ENCODE measurements around the gene LDLRAD1. TPM values are rescaled to one million over a fixed set of nuclear protein-coding genes. Genes with fewer than 3 reads are reported as not detected.

Gene LDLRAD1
- total RNA-seq, 1 donor from 2014 or later = not detected

DNA sequence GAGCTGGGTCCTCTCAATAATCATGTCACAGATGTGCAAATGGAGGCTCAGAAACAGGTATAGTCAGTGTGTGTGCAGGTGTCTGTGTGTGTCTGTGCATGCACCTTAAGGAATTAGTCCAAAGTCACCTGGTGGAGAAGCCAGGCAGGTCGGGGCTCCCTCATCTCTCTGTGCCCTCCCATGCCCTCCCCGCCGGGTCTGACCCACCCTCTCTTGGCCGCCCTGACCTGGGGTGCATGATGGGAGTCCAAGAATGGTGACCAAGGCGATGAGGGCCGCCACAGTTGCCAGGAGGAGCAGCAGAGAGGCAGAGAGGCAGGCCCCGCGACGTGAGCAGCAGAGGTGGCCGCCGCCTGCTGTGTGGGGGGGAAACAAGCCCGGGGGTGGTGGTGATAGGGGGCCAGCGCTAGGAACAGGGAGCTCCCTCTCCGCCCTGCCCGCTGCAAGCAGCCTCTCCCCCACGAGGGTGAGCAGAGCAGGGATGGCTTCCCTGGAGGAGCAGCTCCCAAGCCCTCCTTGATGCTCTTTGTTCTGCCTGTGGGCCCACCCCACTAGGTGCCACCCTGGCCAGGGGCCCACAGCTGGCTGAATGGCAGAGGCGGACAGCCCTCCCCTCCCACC, 3.9 kb downstream of the LDLRAD1 start:
- TF ChIP-seq EZH2phosphoT487 (IDR thresholded peaks at IDR 0.05) = no peak
- no peak for TF ChIP-seq EZH2 (IDR thresholded peaks at IDR 0.05)
- TF ChIP-seq, protein P1, sequence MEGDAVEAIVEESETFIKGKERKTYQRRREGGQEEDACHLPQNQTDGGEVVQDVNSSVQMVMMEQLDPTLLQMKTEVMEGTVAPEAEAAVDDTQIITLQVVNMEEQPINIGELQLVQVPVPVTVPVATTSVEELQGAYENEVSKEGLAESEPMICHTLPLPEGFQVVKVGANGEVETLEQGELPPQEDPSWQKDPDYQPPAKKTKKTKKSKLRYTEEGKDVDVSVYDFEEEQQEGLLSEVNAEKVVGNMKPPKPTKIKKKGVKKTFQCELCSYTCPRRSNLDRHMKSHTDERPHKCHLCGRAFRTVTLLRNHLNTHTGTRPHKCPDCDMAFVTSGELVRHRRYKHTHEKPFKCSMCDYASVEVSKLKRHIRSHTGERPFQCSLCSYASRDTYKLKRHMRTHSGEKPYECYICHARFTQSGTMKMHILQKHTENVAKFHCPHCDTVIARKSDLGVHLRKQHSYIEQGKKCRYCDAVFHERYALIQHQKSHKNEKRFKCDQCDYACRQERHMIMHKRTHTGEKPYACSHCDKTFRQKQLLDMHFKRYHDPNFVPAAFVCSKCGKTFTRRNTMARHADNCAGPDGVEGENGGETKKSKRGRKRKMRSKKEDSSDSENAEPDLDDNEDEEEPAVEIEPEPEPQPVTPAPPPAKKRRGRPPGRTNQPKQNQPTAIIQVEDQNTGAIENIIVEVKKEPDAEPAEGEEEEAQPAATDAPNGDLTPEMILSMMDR (IDR thresholded peaks at IDR 0.05) = no peak
- Histone ChIP-seq H3K4me2 (no peak overlapping the region), H3K27ac (no peak overlapping the region), H3K9me3 (ENCODE audit: low read depth) (no peaks in the 10 kb centered on the region), H3K27me3 (no peaks in the 10 kb centered on the region), H2AFZ (replicated peaks) (no peak overlapping the region), H3K9ac (no peak overlapping the region), H3K36me3 (no peaks in the 10 kb centered on the region), H3K79me2 (ENCODE audit: low read depth) (no peaks in the 10 kb centered on the region), H3K4me1 (no peaks in the 10 kb centered on the region), H3K4me3 (no peak overlapping the region), H4K20me1 (ENCODE audit: low read depth) (no peaks in the 10 kb centered on the region), H3F3A (ENCODE audit: low read depth) (no peaks in the 10 kb centered on the region)
- Mint-ChIP-seq H3K36me3 (no peaks in the 10 kb centered on the region), H3K4me3 (no peak overlapping the region), H3K4me1 (peaks cover 12% of the 10 kb centered on the region), H3K27me3 (ENCODE audit: insufficient read depth, low read depth) (peaks cover 11% of the 10 kb centered on the region), H3K27ac (peak overlapping the region; percentile 61), H3K9me3 (no peaks in the 10 kb centered on the region)
- DNase-seq (ENCODE audit: low spot score) = no peak

DNA sequence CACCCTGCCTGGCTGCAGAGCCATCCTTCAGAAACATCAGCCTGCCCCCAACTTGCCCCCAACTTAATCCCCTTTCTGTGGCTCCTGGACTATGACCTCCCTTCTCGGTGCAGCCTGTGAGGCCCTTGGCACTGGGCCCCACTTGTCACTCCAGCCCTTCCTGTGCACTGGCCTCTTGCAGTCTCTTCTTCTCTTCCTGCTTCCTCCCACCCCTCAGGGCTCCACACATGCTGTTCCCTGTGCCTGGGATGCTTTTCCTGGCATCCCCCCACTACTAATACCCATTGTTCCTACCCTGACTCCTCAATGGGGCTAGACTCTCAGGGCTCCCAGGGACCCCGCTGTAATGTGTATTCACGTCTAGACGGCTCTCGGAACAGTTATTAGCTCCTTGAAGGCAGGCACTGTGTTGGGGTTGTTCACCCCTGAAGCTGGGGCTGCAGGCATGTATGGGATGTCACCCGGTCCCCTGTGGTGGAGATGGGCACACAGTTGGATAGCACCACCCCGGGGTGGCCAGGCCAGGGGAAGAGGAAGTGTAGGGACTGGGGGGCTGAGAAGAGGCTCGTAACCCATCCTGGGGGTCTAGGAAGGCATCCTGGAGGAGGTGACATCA, 4.5 kb downstream of the LDLRAD1 start:
- no peak overlapping the region for H3K9ac ChIP-seq
- Mint-ChIP-seq H3K36me3 (no peaks in the 10 kb centered on the region), H3K4me3 (no peak overlapping the region), H3K4me1 (peaks cover 12% of the 10 kb centered on the region), H3K27ac (peak overlapping the region; percentile 61), H3K27me3 (ENCODE audit: insufficient read depth, low read depth) (peaks cover 11% of the 10 kb centered on the region), H3K9me3 (no peaks in the 10 kb centered on the region)
- TF ChIP-seq, protein P1 (IDR thresholded peaks at IDR 0.05) = no peak
- DNase-seq (ENCODE audit: low spot score) = no peak
- H3K4me2 ChIP-seq = no peak overlapping the region
- H3K4me3 ChIP-seq = no peak overlapping the region
- H3K36me3 ChIP-seq = no peaks in the 10 kb centered on the region
- H3K4me1 ChIP-seq = no peaks in the 10 kb centered on the region
- no peak overlapping the region for H2AFZ ChIP-seq (replicated peaks)
- no peaks in the 10 kb centered on the region for H4K20me1 ChIP-seq (ENCODE audit: low read depth)
- H3F3A ChIP-seq (ENCODE audit: low read depth) = no peaks in the 10 kb centered on the region
- H3K9me3 ChIP-seq (ENCODE audit: low read depth) = no peaks in the 10 kb centered on the region
- no peak overlapping the region for H3K27ac ChIP-seq
- H3K79me2 ChIP-seq (ENCODE audit: low read depth) = no peaks in the 10 kb centered on the region
- H3K27me3 ChIP-seq = no peaks in the 10 kb centered on the region

DNA sequence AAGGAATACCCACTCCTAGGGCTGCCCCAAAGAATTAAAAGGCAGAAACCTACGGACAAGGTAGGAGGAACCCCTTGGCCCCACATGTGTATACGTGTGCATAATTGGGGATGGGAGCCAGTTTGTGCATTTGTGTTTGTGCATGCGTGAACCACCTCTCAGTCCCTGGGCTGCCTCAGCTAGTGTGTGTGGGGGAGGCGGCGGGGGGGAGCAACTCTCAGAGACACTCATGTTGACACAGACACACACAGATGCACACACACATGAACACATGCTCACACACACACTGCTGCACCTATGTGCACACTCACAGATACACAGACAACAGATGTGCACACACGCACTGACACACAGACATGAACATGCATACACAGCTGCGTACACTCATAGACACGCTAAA, 5.1 kb downstream of the LDLRAD1 start:
- H3K36me3 ChIP-seq = no peaks in the 10 kb centered on the region
- Mint-ChIP-seq H3K27ac (no peak overlapping the region), H3K27me3 (ENCODE audit: insufficient read depth, low read depth) (peaks cover 11% of the 10 kb centered on the region), H3K4me3 (no peak overlapping the region), H3K4me1 (peaks cover 14% of the 10 kb centered on the region), H3K9me3 (no peaks in the 10 kb centered on the region), H3K36me3 (no peaks in the 10 kb centered on the region)
- no peak overlapping the region for H2AFZ ChIP-seq (replicated peaks)
- H3F3A ChIP-seq (ENCODE audit: low read depth) = no peaks in the 10 kb centered on the region
- H3K9me3 ChIP-seq (ENCODE audit: low read depth) = no peaks in the 10 kb centered on the region
- no peaks in the 10 kb centered on the region for H3K4me1 ChIP-seq
- TF ChIP-seq, protein P1 (IDR thresholded peaks at IDR 0.05) = no peak
- no peak for TF ChIP-seq EZH2 (IDR thresholded peaks at IDR 0.05)
- no peak for TF ChIP-seq EZH2phosphoT487 (IDR thresholded peaks at IDR 0.05)
- H3K4me3 ChIP-seq = no peak overlapping the region
- no peaks in the 10 kb centered on the region for H4K20me1 ChIP-seq (ENCODE audit: low read depth)
- H3K79me2 ChIP-seq (ENCODE audit: low read depth) = no peaks in the 10 kb centered on the region
- no peak overlapping the region for H3K4me2 ChIP-seq
- no peak for DNase-seq (ENCODE audit: low spot score)
- no peaks in the 10 kb centered on the region for H3K27me3 ChIP-seq
- no peak overlapping the region for H3K9ac ChIP-seq
- H3K27ac ChIP-seq = no peak overlapping the region

All from neural progenitor cell (in vitro differentiated cells).